IMR-90 (cell line): ENCODE results near the gene TECTB. TPM values are rescaled to one million over a fixed set of nuclear protein-coding genes. Genes with fewer than 3 reads are reported as not detected.

ENCODE experiments used
- ATAC-seq: fragments of 200-7000 bp; cut with Tn5 transposase; 2 replicates; pipeline ENCODE4 v1.9.1; 2020; ENCODE audit warnings: low read depth, mild to moderate bottlenecking, moderate library complexity
- BruUV-seq: library from RNA; stranded (reverse); fragments of 400-500 nt; replicated peaks from 2 replicates; lab custom pipeline; 2021; lab: Mats Ljungman, UMichigan
- CTCF ChIA-PET: fragments of 300-600 bp; formaldehyde crosslinking; extraction: SDS; loops from one replicate; lab custom pipeline; 2021; ENCODE audit warnings: antibody characterized with exemption; lab: Yijun Ruan, JAX
- POLR2A ChIA-PET: fragments of 300-600 bp; sonication (Branson Sonifier 250); formaldehyde crosslinking; loops from one replicate; lab custom pipeline; 2022; ENCODE audit warnings: antibody characterized with exemption; ENCODE audit not compliant: unreplicated experiment; lab: Charles Lee
- DNase-seq: peaks from one replicate; pipeline ENCODE4 v3.0.0; 2013
- H2AFZ ChIP-seq: replicated peaks from 2 replicates; pipeline ENCODE3; 2013; ENCODE audit warnings: low read length, mild to moderate bottlenecking; ENCODE audit not compliant: poor library complexity
- H2AK5ac ChIP-seq: 2 replicates; pipeline ENCODE4 v1.6.1; 2013; ENCODE audit warnings: low read depth, low read length, inconsistent platforms
- H2AK9ac ChIP-seq: replicated peaks from 2 replicates; pipeline ENCODE3; 2013; ENCODE audit warnings: mild to moderate bottlenecking, low read depth, low read length, moderate library complexity; ENCODE audit not compliant: poor library complexity
- H2BK120ac ChIP-seq: 2 replicates; pipeline ENCODE4 v1.6.1; 2013; ENCODE audit warnings: low read depth, low read length, inconsistent platforms
- H2BK15ac ChIP-seq: 3 replicates; pipeline ENCODE4 v1.6.1; 2013; ENCODE audit warnings: low read depth, low read length, inconsistent platforms
- H2BK20ac ChIP-seq: 2 replicates; pipeline ENCODE4 v1.6.1; 2013; ENCODE audit warnings: low read depth, mild to moderate bottlenecking, inconsistent platforms, low read length, moderate library complexity
- H2BK5ac ChIP-seq: 2 replicates; pipeline ENCODE4 v1.6.1; 2013; ENCODE audit warnings: mild to moderate bottlenecking, low read depth, low read length, inconsistent platforms; ENCODE audit not compliant: poor library complexity, severe bottlenecking
- H3K14ac ChIP-seq: replicated peaks from 2 replicates; pipeline ENCODE4 v1.6.1; 2013; ENCODE audit warnings: low read depth, low read length, inconsistent platforms
- H3K18ac ChIP-seq: 2 replicates; pipeline ENCODE4 v1.6.1; 2013; ENCODE audit warnings: low read depth, low read length, control low read depth
- H3K23ac ChIP-seq: 2 replicates; pipeline ENCODE4 v1.6.1; 2013; ENCODE audit warnings: low read depth, low read length, inconsistent platforms
- H3K27ac ChIP-seq: 2 replicates; pipeline ENCODE4 v1.5.1; 2013; ENCODE audit warnings: mild to moderate bottlenecking, control low read depth, low read length; ENCODE audit not compliant: insufficient read depth
- H3K27me3 ChIP-seq: 2 replicates; pipeline ENCODE4 v1.6.1; 2013; ENCODE audit warnings: low read length; ENCODE audit not compliant: control insufficient read depth, insufficient read depth
- H3K36me3 ChIP-seq: 2 replicates; pipeline ENCODE4 v1.6.1; 2013; ENCODE audit warnings: low read length, mixed read lengths; ENCODE audit not compliant: control insufficient read depth, insufficient read depth
- H3K4ac ChIP-seq: 2 replicates; pipeline ENCODE4 v1.6.1; 2013; ENCODE audit warnings: low read depth, low read length, inconsistent platforms
- H3K4me1 ChIP-seq: 2 replicates; pipeline ENCODE4 v1.6.1; 2013; ENCODE audit warnings: low read length, mixed read lengths; ENCODE audit not compliant: control insufficient read depth, insufficient read depth
- H3K4me2 ChIP-seq: 2 replicates; pipeline ENCODE4 v1.6.1; 2013; ENCODE audit warnings: low read depth, mild to moderate bottlenecking, control low read depth, low read length, moderate library complexity
- H3K4me3 ChIP-seq: 2 replicates; pipeline ENCODE4 v1.5.1; 2013; ENCODE audit warnings: low read depth, mild to moderate bottlenecking, control low read depth, low read length, moderate library complexity; ENCODE audit not compliant: insufficient read depth
- H3K56ac ChIP-seq: 2 replicates; pipeline ENCODE4 v1.6.1; 2013; ENCODE audit warnings: low read length, inconsistent platforms; ENCODE audit not compliant: insufficient read depth; ENCODE audit errors: extremely low read depth
- H3K79me1 ChIP-seq, 2 experiments: 2 replicates each; pipeline ENCODE4 v1.6.1; 2013; ENCODE audit warnings: low read length in 2 of 2, inconsistent platforms in 1 of 2, low read depth in 1 of 2
- H3K9ac ChIP-seq: 2 replicates; pipeline ENCODE4 v1.6.1; 2013; ENCODE audit warnings: low read depth, low read length, control low read depth
- H3K9me1 ChIP-seq: 2 replicates; pipeline ENCODE4 v1.6.1; 2013; ENCODE audit warnings: low read length, inconsistent platforms; ENCODE audit not compliant: insufficient read depth
- H3K9me3 ChIP-seq: 2 replicates; pipeline ENCODE4 v1.6.1; 2013; ENCODE audit warnings: low read length; ENCODE audit not compliant: control insufficient read depth, insufficient read depth
- H4K20me1 ChIP-seq: 2 replicates; pipeline ENCODE4 v1.6.1; 2013; ENCODE audit warnings: low read length, inconsistent platforms; ENCODE audit not compliant: insufficient read depth
- H4K5ac ChIP-seq: 2 replicates; pipeline ENCODE4 v1.6.1; 2013; ENCODE audit warnings: mild to moderate bottlenecking, low read depth, low read length, control low read depth
- H4K8ac ChIP-seq, 2 experiments: 2 replicates each; pipeline ENCODE4 v1.6.1; 2013; ENCODE audit warnings: low read depth in 2 of 2, low read length in 2 of 2, control low read depth in 1 of 2, inconsistent platforms in 1 of 2
- H4K91ac ChIP-seq: 2 replicates; pipeline ENCODE4 v1.6.1; 2013; ENCODE audit warnings: low read depth, low read length, inconsistent platforms; ENCODE audit not compliant: insufficient read depth
- CHD1 ChIP-seq: IDR thresholded peaks from 2 replicates; pipeline ENCODE4 v1.6.1; 2012; ENCODE audit warnings: low read depth, low read length, improper control_type of control experiment
- ELK1 ChIP-seq: fragments of 150-350 bp; IDR thresholded peaks from 2 replicates; pipeline ENCODE4 v1.6.1; 2016; ENCODE audit warnings: low read depth, mild to moderate bottlenecking, low read length, moderate library complexity, borderline replicate concordance
- FOS ChIP-seq: fragments of 150-350 bp; IDR thresholded peaks from 2 replicates; pipeline ENCODE4 v1.6.1; 2016; ENCODE audit warnings: low read depth, low read length
- MAFK ChIP-seq: IDR thresholded peaks from 2 replicates; pipeline ENCODE4 v1.6.1; 2012; ENCODE audit warnings: low read depth, low read length, improper control_type of control experiment
- MXI1 ChIP-seq: IDR thresholded peaks from 2 replicates; pipeline ENCODE4 v1.6.1; 2012; ENCODE audit warnings: low read depth, mild to moderate bottlenecking, low read length, moderate library complexity, borderline replicate concordance
- NFE2L2 ChIP-seq: fragments of 150-350 bp; IDR thresholded peaks from 2 replicates; pipeline ENCODE4 v1.6.1; 2016; ENCODE audit warnings: low read depth, mild to moderate bottlenecking, low read length
- RAD21 ChIP-seq: IDR thresholded peaks from 2 replicates; pipeline ENCODE4 v1.6.1; 2012; ENCODE audit warnings: low read length, improper control_type of control experiment
- RFX5 ChIP-seq: IDR thresholded peaks from 2 replicates; pipeline ENCODE4 v1.8.0; 2012; ENCODE audit warnings: low read depth, mild to moderate bottlenecking, low read length, moderate library complexity
- SMC3 ChIP-seq: fragments of 150-350 bp; IDR thresholded peaks from 2 replicates; pipeline ENCODE4 v1.6.1; 2016; ENCODE audit warnings: low read depth, mild to moderate bottlenecking, antibody characterized with exemption, low read length, moderate library complexity
- WGBS, 2 experiments: methylation state at CpG; one replicate each; pipeline versions ENCODE4 v1.1.5 to v1.1.7; 2013; ENCODE audit warnings: missing lambda C conversion rate in 2 of 2; ENCODE audit not compliant: insufficient read length in 1 of 2; ENCODE audit errors: extremely low coverage in 2 of 2; 5-methylcytosine and 5-hydroxymethylcytosine counted together
- dilution Hi-C: fragments of 300-500 bp; cut with HindIII; formaldehyde crosslinking; loops from one replicate; pipeline ENCODE4 v1.14.3; 2018; ENCODE audit warnings: low sequenced_read_pairs; ENCODE audit not compliant: unreplicated experiment
- in situ Hi-C: fragments of 300-500 bp; cut with MboI; formaldehyde crosslinking; loops from 3 replicates; pipeline ENCODE4 v1.14.3; 2019; ENCODE audit warnings: low sequenced_read_pairs, inconsistent platforms, mixed read lengths
- intact Hi-C: fragments of 100-400 bp; cut with micrococcal nuclease; formaldehyde crosslinking; loops from 2 replicates; pipeline ENCODE4 v1.10.0; 2022
- polyA plus RNA-seq, 3 experiments: library from polyadenylated mRNA; depleted of rRNA; stranded (reverse); fragments of >200 nt; gene quantifications; 2 replicates each; pipeline ENCODE4 v1.2.3, GENCODE V29; 2012; ENCODE audit warnings: low replicate concordance in 1 of 3
- total RNA-seq: library from RNA; depleted of rRNA; stranded (reverse); fragments of >200 nt; gene quantifications from 2 replicates; pipeline ENCODE4 v1.2.3, GENCODE V29; 2012
- TF ChIP-seq, protein P1 (sequence below): conservative IDR thresholded peaks from 2 replicates; pipeline ENCODE4 v1.5.1; 2012; ENCODE audit warnings: mild to moderate bottlenecking, low read depth, low read length, improper control_type of control experiment

The TECTB gene
- total and polyA plus RNA-seq, 2 of the 4 experiments (the other 2 are of a cell fraction) = not detected

DNA sequence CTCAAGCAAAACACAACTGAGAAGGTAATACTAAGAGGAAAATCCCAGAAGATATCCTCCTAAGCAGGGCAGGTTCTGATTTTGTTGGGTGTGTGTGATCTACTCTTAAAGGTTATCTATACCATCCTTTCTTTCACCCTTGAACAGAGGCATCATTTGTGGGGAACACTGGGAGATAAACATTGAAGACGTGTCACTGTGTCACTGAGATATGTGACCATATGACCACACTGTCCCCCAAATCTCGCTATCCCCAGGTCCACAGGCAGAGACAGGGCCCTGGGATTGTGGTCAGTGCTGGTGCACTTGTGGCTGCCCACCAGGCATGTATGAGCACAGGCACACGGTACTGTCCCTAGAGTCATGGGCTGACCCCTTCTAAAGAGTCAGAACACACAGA is 30.0 kb downstream of the TECTB start:
- Histone ChIP-seq H2BK5ac (no peak overlapping the region), H4K91ac (no peak overlapping the region), H3K4me2 (no peak overlapping the region), H3K27ac (no peak overlapping the region), H2BK20ac (no peak overlapping the region), H2AFZ (no peak overlapping the region), H3K56ac (no peak overlapping the region), H4K8ac (no peak overlapping the region), H3K27me3 (peaks cover 2% of the 10 kb centered on the region), H3K4me1 (no peaks in the 10 kb centered on the region), H3K36me3 (no peaks in the 10 kb centered on the region), H3K79me1 (no peaks in the 10 kb centered on the region), H2BK15ac (no peak overlapping the region), H3K14ac (no peak overlapping the region), H3K23ac (no peak overlapping the region), H4K20me1 (no peaks in the 10 kb centered on the region), H3K9ac (no peak overlapping the region), H3K9me1 (no peaks in the 10 kb centered on the region), H2AK9ac (no peak overlapping the region), H3K4me3 (no peak overlapping the region), H3K4ac (no peak overlapping the region), H2AK5ac (no peak overlapping the region), H2BK120ac (no peak overlapping the region), H4K5ac (no peak overlapping the region), H3K9me3 (no peaks in the 10 kb centered on the region), H3K18ac (no peak overlapping the region)
- in situ Hi-C loops (loop anchor here (10.0 to 25.0 kb wide), 2 partner anchors 178 to 1226 kb away; partner anchors contain the start of gene ADRA2A), dilution Hi-C loops (no loop called here), intact Hi-C loops (loop anchor here (5.0 to 10.0 kb wide), 2 partner anchors 1072 to 1756 kb away; no protein-coding TSS in a partner anchor)
- no TSS peak for BruUV-seq
- ATAC-seq (no peak), DNase-seq (no peak)
- TF ChIP-seq MXI1 (no peak), CHD1 (no peak), NFE2L2 (no peak), MAFK (no peak), RAD21 (no peak), FOS (no peak), SMC3 (no peak), ELK1 (no peak), RFX5 (no peak)
- TF ChIP-seq, protein P1, sequence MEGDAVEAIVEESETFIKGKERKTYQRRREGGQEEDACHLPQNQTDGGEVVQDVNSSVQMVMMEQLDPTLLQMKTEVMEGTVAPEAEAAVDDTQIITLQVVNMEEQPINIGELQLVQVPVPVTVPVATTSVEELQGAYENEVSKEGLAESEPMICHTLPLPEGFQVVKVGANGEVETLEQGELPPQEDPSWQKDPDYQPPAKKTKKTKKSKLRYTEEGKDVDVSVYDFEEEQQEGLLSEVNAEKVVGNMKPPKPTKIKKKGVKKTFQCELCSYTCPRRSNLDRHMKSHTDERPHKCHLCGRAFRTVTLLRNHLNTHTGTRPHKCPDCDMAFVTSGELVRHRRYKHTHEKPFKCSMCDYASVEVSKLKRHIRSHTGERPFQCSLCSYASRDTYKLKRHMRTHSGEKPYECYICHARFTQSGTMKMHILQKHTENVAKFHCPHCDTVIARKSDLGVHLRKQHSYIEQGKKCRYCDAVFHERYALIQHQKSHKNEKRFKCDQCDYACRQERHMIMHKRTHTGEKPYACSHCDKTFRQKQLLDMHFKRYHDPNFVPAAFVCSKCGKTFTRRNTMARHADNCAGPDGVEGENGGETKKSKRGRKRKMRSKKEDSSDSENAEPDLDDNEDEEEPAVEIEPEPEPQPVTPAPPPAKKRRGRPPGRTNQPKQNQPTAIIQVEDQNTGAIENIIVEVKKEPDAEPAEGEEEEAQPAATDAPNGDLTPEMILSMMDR = no peak
- ChIA-PET POLR2A (no interaction called here), CTCF (interaction anchor here (1.2 kb wide), 1 partner anchor 9 kb away, joined by 3 read pairs; no protein-coding TSS in a partner anchor)
- WGBS, 2 experiments = 60% methylated on average over 1 of the region's 3 CpGs; no CpG with 5 or more reads in 1 of the 2 experiments
